Heart right ventricle (tissue), 16 donors: Measurements from ENCODE around the gene DARS1. TPM values are rescaled to one million over a fixed set of nuclear protein-coding genes. Genes with fewer than 3 reads are reported as not detected.

ENCODE experiments used
- ATAC-seq, 8 donors: fragments of 200-7000 bp; cut with Tn5 transposase; one replicate each; pipeline ENCODE4 v1.9.1; 2020; ENCODE audit warnings: mild to moderate bottlenecking in 8 of 8, moderate library complexity in 8 of 8, moderate number of reproducible peaks in 1 of 8
- DNase-seq, 2 donors: peaks; one replicate each; pipeline ENCODE4 v3.0.0-alpha.2; 2020
- H3K27ac ChIP-seq, 10 donors: fragments of 200-600 bp; sonication (generic) in 2 of 10; one replicate each; pipeline versions ENCODE4 v1.5.0 to v1.8.0; 2020 to 2022; ENCODE audit warnings: mild to moderate bottlenecking in 3 of 10
- H3K27me3 ChIP-seq, 7 donors: fragments of 200-600 bp; one replicate each; pipeline ENCODE4 v1.8.0; 2021 to 2022; ENCODE audit warnings: mild to moderate bottlenecking in 2 of 7
- H3K36me3 ChIP-seq, 9 donors: fragments of 200-600 bp; sonication (generic) in 1 of 9; one replicate each; pipeline versions ENCODE4 v1.5.0 to v1.8.0; 2020 to 2022; ENCODE audit warnings: mild to moderate bottlenecking in 2 of 9
- H3K4me1 ChIP-seq, 9 donors: fragments of 200-600 bp; sonication (generic) in 1 of 9; one replicate each; pipeline versions ENCODE4 v1.5.0 to v1.8.0; 2020 to 2022; ENCODE audit warnings: mild to moderate bottlenecking in 4 of 9
- H3K4me3 ChIP-seq, 10 donors: fragments of 200-600 bp; sonication (generic) in 2 of 10; one replicate each; pipeline versions ENCODE4 v1.5.0 to v1.8.0; 2020 to 2022; ENCODE audit warnings: mild to moderate bottlenecking in 7 of 10, moderate library complexity in 2 of 10
- H3K9me3 ChIP-seq, 11 donors: fragments of 200-600 bp in 10 of 11; sonication (generic) in 2 of 11; one replicate each; pipeline versions ENCODE4 v1.5.0 to v1.8.0; 2013 to 2022; ENCODE audit warnings: mild to moderate bottlenecking in 2 of 11, control low read depth in 1 of 11, moderate library complexity in 1 of 11
- WGBS, 2 donors: extraction: QIAGEN DNeasy Blood & Tissue Kit; methylation state at CpG; one replicate each; pipeline ENCODE4 v1.1.7; 2013; ENCODE audit warnings: inconsistent platforms in 1 of 2; 5-methylcytosine and 5-hydroxymethylcytosine counted together
- intact Hi-C, 10 donors: fragments of 100-400 bp; cut with DNase I; formaldehyde crosslinking; loops; one replicate each; pipeline versions ENCODE4 v1.11.1 to v1.14.2; 2022
- polyA plus RNA-seq, 2 donors: library from polyadenylated mRNA; stranded (reverse); fragments of 200-250 nt; gene quantifications; one replicate each; pipeline ENCODE4 v1.2.3, GENCODE V29; 2013
- total RNA-seq, 10 donors: library from RNA; stranded (reverse); fragmentation: NEBNext Ultra II Directional in 3 of 10; extraction: Animal tissue kit (Norgen Biotek cat#: 25700) in 3 of 10; gene quantifications; one replicate each; pipeline versions ENCODE4 v1.2.1 to v1.2.4, GENCODE V29; 2021 to 2023
- TF ChIP-seq, protein P1 (sequence below), 9 donors: fragments of 200-600 bp; sonication (generic) in 2 of 9; IDR thresholded peaks; one replicate each; pipeline versions ENCODE4 v1.5.0 to v1.8.0; 2021 to 2022; ENCODE audit warnings: antibody characterized with exemption in 9 of 9, mild to moderate bottlenecking in 5 of 9, moderate library complexity in 1 of 9
- donor health status: Arrhythmogenic right ventricular cardiomyopathy.
- donor health status: ischemic (EF 13 %, LVEDD 7.1; RV severe dilation, severe dysfunction).
- donor health status: healthy with polysubstance abuse.
- donor health status: DM: no; HTN: yes; CAD: no.
- donor health status: DM: no; HTN: no; CAD: no.
- donor health status: ischemic (EF 25% LVEDD 6.9; RV normal size, moderate dysfunction).
- donor health status: ischemic (EF 25% LVEDD 5.7; RV mildly dilated, moderate dysfunction).
- donor health status: healthy.
- donor health status: DM: yes; HTN: yes; CAD: no.
- donor health status: Ischemic cardiomyopathy.
- donor health status: ischemic (EF 35%, LVEDD 5.7; RV mildly dilated, moderate dysfunction).
- donor health status: nonischemic (EF 11% LVEDD 7.7; RV severe dilation, severe dysfunction).
- donor health status: DM: yes; HTN: yes; CAD: no.
- donor health status: PGD.
- donor health status: ischemic (EF 29% LVEDD 5.4; RV normal size, mild dysfunction).
- donor health status: nonischemic (EF 23%, LVEDD 6.1; RV moderate dilation, normal function).

The DARS1 gene
- total and polyA plus RNA-seq, 12 donors, result 47.8 to 136 (median 65.7) TPM

DNA sequence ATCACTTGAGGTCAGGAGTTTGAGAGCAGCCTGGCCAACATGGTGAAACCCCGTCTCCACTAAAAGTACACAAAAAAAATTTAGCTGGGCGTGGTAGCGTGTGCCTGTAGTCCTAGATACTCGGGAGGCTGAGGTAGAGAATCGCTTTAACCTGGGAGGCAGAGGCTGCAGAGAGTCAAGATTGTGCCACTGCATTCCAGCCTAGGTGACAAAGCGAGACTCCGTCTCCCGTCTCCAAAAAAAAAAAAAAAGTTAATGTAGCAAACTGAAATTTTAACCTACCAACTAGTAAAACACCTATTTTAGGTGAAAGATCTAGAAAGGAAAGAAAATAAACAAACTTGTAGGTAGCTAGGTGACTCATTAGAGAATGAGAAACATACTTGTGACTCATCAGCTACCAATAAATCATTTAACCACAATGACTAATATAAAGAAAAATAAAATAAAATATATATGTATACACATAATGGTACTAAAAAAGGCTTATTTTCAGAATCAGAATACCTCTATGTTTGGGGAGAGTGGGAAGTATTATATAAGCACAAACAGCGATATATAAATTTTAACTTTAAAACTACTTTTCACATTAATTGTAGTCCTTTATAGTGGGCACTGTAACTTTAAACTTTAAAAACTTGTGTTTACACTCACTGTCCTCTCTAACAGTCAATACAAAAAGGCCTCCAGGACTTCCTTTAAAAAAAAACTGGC, 36.6 kb downstream of the DARS1 start:
- Histone ChIP-seq H3K27me3 (no peaks in the 10 kb centered on the region), H3K27ac (no peak overlapping the region), H3K9me3 (no peaks in the 10 kb centered on the region), H3K36me3 (peaks cover 0 to 18% (median 0%) of the 10 kb centered on the region in 9 donors), H3K4me1 (peaks cover 0 to 41% (median 20%) of the 10 kb centered on the region in 9 donors), H3K4me3 (no peak overlapping the region)
- 91 to 92% methylated on average over 9 of the region's 9 CpGs for WGBS, 2 donors
- intact Hi-C loops, result no loop called here
- TF ChIP-seq, protein P1, sequence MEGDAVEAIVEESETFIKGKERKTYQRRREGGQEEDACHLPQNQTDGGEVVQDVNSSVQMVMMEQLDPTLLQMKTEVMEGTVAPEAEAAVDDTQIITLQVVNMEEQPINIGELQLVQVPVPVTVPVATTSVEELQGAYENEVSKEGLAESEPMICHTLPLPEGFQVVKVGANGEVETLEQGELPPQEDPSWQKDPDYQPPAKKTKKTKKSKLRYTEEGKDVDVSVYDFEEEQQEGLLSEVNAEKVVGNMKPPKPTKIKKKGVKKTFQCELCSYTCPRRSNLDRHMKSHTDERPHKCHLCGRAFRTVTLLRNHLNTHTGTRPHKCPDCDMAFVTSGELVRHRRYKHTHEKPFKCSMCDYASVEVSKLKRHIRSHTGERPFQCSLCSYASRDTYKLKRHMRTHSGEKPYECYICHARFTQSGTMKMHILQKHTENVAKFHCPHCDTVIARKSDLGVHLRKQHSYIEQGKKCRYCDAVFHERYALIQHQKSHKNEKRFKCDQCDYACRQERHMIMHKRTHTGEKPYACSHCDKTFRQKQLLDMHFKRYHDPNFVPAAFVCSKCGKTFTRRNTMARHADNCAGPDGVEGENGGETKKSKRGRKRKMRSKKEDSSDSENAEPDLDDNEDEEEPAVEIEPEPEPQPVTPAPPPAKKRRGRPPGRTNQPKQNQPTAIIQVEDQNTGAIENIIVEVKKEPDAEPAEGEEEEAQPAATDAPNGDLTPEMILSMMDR (IDR thresholded peaks at IDR 0.05), result no peak
- DNase-seq (no peak), ATAC-seq (no peak)

DNA sequence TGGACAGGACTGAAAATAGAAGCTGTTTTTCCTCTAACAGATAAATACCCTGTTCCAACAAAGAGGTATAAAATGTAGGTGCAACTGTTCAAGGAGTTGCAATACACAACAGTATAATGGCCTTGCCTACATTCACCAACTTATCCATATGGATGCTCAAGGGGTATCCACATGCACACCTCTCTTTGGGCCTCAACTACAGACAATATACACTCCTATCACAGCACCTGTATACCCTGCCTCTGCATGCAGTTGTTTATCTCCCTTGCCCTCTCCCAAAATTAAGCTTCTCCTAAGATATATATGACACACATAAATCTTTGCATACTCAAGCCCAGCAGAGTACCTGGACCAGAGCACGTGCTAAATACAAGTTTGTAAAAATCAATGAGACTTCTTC, 37.3 kb downstream of the DARS1 start:
- intact Hi-C loops, result no loop called here
- ATAC-seq, result no peak
- Histone ChIP-seq H3K27me3 (no peaks in the 10 kb centered on the region), H3K27ac (no peak overlapping the region), H3K9me3 (no peaks in the 10 kb centered on the region), H3K4me1 (peaks cover 0 to 35% (median 20%) of the 10 kb centered on the region in 9 donors), H3K4me3 (no peak overlapping the region), H3K36me3 (peaks cover 0 to 24% (median 0%) of the 10 kb centered on the region in 9 donors)
- TF ChIP-seq, protein P1 (IDR thresholded peaks at IDR 0.05), result no peak
- DNase-seq, result no peak
- WGBS, 2 donors, result 95 to 97% methylated on average over 1 of the region's 1 CpG

DNA sequence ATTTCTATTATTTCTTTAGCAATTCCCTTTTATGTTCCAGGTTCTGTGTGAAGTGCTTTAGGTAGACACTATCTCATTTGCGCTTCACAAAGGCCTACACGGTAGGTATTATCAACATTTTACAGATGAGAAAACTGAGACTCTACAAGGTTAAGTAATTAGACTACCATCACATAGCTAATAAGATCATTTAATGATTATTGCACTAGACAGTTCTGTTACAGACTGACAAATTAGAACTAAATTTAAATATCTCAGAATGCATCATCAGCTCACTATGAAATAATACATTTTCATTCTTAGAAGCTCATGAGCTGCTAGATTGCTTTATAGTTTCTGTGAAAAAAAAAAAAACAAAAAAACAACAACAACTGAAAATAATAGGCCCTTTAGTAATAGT, 37.9 kb downstream of the DARS1 start:
- WGBS, 2 donors, result 99% methylated on average over 2 of the region's 2 CpGs
- no peak overlapping the region for H3K4me3 ChIP-seq
- TF ChIP-seq, protein P1 (IDR thresholded peaks at IDR 0.05), result no peak
- H3K27ac ChIP-seq, result no peak overlapping the region
- H3K9me3 ChIP-seq, result no peaks in the 10 kb centered on the region
- ATAC-seq, result no peak
- H3K27me3 ChIP-seq, result no peaks in the 10 kb centered on the region
- H3K4me1 ChIP-seq, result peaks cover 0 to 31% (median 20%) of the 10 kb centered on the region in 9 donors
- H3K36me3 ChIP-seq, result peaks cover 0 to 26% (median 2%) of the 10 kb centered on the region in 9 donors
- intact Hi-C loops, result no loop called here
- DNase-seq, result no peak

DNA sequence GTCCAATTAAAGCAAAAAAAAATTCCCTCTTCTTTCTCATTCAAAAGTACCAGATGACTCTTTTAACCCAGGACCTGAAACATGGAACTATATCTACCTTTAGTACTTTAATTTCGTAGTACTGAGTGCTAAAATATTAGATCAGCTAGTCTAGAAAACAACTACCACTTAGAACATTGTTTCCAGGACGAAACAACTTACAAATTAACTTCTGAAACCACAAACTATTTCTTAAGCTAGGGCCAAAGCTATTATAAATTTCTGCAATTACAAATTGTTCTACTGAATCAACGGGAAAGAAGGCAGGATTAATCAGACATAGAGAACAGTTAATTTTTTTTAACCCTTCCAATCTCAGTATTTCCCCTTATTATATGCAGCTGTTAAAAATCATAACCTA, 39.9 kb downstream of the DARS1 start:
- DNase-seq (no peak), ATAC-seq (no peak)
- H3K4me1 ChIP-seq, result peaks cover 0 to 24% (median 14%) of the 10 kb centered on the region in 9 donors
- no peak overlapping the region for H3K4me3 ChIP-seq
- intact Hi-C loops, result no loop called here
- peaks cover 0 to 22% (median 4%) of the 10 kb centered on the region in 9 donors for H3K36me3 ChIP-seq
- no peak overlapping the region for H3K27ac ChIP-seq
- 88 to 90% methylated on average over 3 of the region's 3 CpGs for WGBS, 2 donors
- no peaks in the 10 kb centered on the region for H3K27me3 ChIP-seq
- H3K9me3 ChIP-seq, result peaks cover 0 to 5% (median 0%) of the 10 kb centered on the region in 11 donors
- TF ChIP-seq, protein P1 (IDR thresholded peaks at IDR 0.05), result no peak
